Lower lobe of right lung (tissue), 2 donors: ENCODE data around the gene PTPN20. TPM values are rescaled to one million over a fixed set of nuclear protein-coding genes. Genes with fewer than 3 reads are reported as not detected.

ENCODE experiments used
- ATAC-seq, 2 donors: fragments of 200-7000 bp; cut with Tn5 transposase; one replicate each; pipeline ENCODE4 v1.9.1; 2020 to 2022; ENCODE audit warnings: mild to moderate bottlenecking in 2 of 2, moderate library complexity in 2 of 2
- DNase-seq: peaks from one replicate; pipeline ENCODE4 v3.0.0-alpha.2; 2020
- H3K27ac ChIP-seq: fragments of 200-600 bp; one replicate; pipeline ENCODE4 v1.8.0; 2022
- H3K27me3 ChIP-seq: fragments of 200-600 bp; one replicate; pipeline ENCODE4 v1.8.0; 2022; ENCODE audit warnings: low read depth
- H3K36me3 ChIP-seq: fragments of 200-600 bp; one replicate; pipeline ENCODE4 v1.8.0; 2022; ENCODE audit warnings: mild to moderate bottlenecking
- H3K4me1 ChIP-seq: fragments of 200-600 bp; one replicate; pipeline ENCODE4 v1.8.0; 2022
- H3K4me3 ChIP-seq: fragments of 200-600 bp; one replicate; pipeline ENCODE4 v1.8.0; 2022; ENCODE audit warnings: mild to moderate bottlenecking
- H3K9me3 ChIP-seq: fragments of 200-600 bp; one replicate; pipeline ENCODE4 v1.8.0; 2022
- CTCF ChIP-seq: fragments of 200-600 bp; IDR thresholded peaks from one replicate; pipeline ENCODE4 v1.8.0; 2022; ENCODE audit warnings: antibody characterized with exemption, mild to moderate bottlenecking
- intact Hi-C: fragments of 100-400 bp; cut with DNase I; formaldehyde crosslinking; loops from one replicate; pipeline ENCODE4 v1.11.0; 2022
- total RNA-seq: library from RNA; stranded (reverse); fragmentation: NEBNext Ultra II Directional; extraction: Animal tissue kit (Norgen Biotek cat#: 25700); gene quantifications from one replicate; pipeline ENCODE4 v1.2.1, GENCODE V29; 2021
- donor health status: DM: no; HTN: yes; CAD: no; lungs with severe emphysema.

PTPN20 gene
- total RNA-seq, 1 donor from 2014 or later: 4.0 TPM

GRCh38 chr10:47036771-47037170, 125.5 kb downstream of the PTPN20 start:
- Histone ChIP-seq H3K27ac (no peak overlapping the region), H3K4me3 (no peak overlapping the region), H3K36me3 (no peaks in the 10 kb centered on the region), H3K9me3 (no peaks in the 10 kb centered on the region), H3K4me1 (no peaks in the 10 kb centered on the region), H3K27me3 (no peaks in the 10 kb centered on the region)
- no peak for DNase-seq
- TF ChIP-seq CTCF: no peak
- intact Hi-C loops: no loop called here
- no peak for ATAC-seq

GRCh38 chr10:47037654-47038425, 126.6 kb downstream of the PTPN20 start:
- no peak overlapping the region for H3K4me3 ChIP-seq
- ATAC-seq (no peak), DNase-seq (peak; percentile 16)
- TF ChIP-seq CTCF: no peak
- H3K4me1 ChIP-seq: no peaks in the 10 kb centered on the region
- no peaks in the 10 kb centered on the region for H3K27me3 ChIP-seq
- no peaks in the 10 kb centered on the region for H3K9me3 ChIP-seq
- intact Hi-C loops: no loop called here
- H3K36me3 ChIP-seq: no peaks in the 10 kb centered on the region
- no peak overlapping the region for H3K27ac ChIP-seq

- intact Hi-C loops: no loop called here
- no peak for DNase-seq
Observed at GRCh38 chr10:47038881-47039561, 127.8 kb downstream of the PTPN20 start.

GRCh38 chr10:47039562-47039913, 128.3 kb downstream of the PTPN20 start:
- intact Hi-C loops: no loop called here
- ATAC-seq: no peak
- no peaks in the 10 kb centered on the region for H3K36me3 ChIP-seq
- TF ChIP-seq CTCF: no peak
- no peaks in the 10 kb centered on the region for H3K27me3 ChIP-seq
- no peak overlapping the region for H3K4me3 ChIP-seq
- H3K27ac ChIP-seq: no peak overlapping the region
- DNase-seq: no peak
- H3K9me3 ChIP-seq: no peaks in the 10 kb centered on the region
- H3K4me1 ChIP-seq: peaks cover under 1% of the 10 kb centered on the region

More at GRCh38 chr10:47038881-47039561, 127.8 kb downstream of the PTPN20 start:
- Histone ChIP-seq H3K4me3 (no peak overlapping the region), H3K9me3 (no peaks in the 10 kb centered on the region), H3K4me1 (no peaks in the 10 kb centered on the region), H3K27ac (no peak overlapping the region), H3K27me3 (no peaks in the 10 kb centered on the region), H3K36me3 (no peaks in the 10 kb centered on the region)
- no peak for TF ChIP-seq CTCF
- no peak for ATAC-seq

- H3K4me1 ChIP-seq: peaks cover 4% of the 10 kb centered on the region
- H3K27ac ChIP-seq: no peak overlapping the region
- no peak overlapping the region for H3K4me3 ChIP-seq
- DNase-seq (no peak), ATAC-seq (no peak)
- H3K36me3 ChIP-seq: no peaks in the 10 kb centered on the region
- no peaks in the 10 kb centered on the region for H3K9me3 ChIP-seq
- intact Hi-C loops: loop anchor here (10.0 kb wide), 1 partner anchor 275 kb away; no protein-coding TSS in a partner anchor
- no peaks in the 10 kb centered on the region for H3K27me3 ChIP-seq
- TF ChIP-seq CTCF: no peak
Observed at GRCh38 chr10:47040041-47040491, 128.8 kb downstream of the PTPN20 start.
